ENCODE measurements around the gene GMDS.

- no peak for TF ChIP-seq CTCF (IDR thresholded peaks at IDR 0.05)
- no peak for TF ChIP-seq POLR2A (IDR thresholded peaks at IDR 0.05)
These were observed 537.3 kb downstream of the GMDS start for GRCh38 chr6:1708122-1708521.

All from heart left ventricle (tissue), 13 donors.